ENCODE data around the gene PIKFYVE. TPM values are rescaled to one million over a fixed set of nuclear protein-coding genes. Genes with fewer than 3 reads are reported as not detected.
"Not testable (repeated sequence)": the region's sequence is repeated elsewhere in the genome, so short reads cannot be mapped to it uniquely, and the experiment has no call there.

PIKFYVE gene
- total RNA-seq, 1 experiment from 2014 or later: 20.9 TPM

DNA sequence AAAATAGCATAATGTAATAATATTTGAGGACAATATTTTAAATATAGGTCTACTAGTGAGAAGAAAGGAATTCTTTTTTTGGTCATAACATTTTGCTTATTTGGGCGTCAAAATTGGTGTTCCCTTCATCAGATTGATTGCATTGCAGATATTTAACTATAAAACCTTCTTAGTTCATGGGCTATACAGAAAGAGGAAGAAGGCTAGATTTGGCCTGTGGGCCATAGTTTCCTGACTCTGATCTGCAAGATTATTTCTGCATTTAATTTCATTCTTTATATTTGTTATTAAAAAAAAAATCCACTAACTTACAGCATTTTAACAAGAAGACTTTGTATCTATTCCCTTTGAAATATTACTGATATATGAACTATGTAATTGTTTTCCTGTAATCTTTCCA lies 31.9 kb downstream of the PIKFYVE start:
- no peak for DNase-seq (ENCODE audit: low read depth)

DNA sequence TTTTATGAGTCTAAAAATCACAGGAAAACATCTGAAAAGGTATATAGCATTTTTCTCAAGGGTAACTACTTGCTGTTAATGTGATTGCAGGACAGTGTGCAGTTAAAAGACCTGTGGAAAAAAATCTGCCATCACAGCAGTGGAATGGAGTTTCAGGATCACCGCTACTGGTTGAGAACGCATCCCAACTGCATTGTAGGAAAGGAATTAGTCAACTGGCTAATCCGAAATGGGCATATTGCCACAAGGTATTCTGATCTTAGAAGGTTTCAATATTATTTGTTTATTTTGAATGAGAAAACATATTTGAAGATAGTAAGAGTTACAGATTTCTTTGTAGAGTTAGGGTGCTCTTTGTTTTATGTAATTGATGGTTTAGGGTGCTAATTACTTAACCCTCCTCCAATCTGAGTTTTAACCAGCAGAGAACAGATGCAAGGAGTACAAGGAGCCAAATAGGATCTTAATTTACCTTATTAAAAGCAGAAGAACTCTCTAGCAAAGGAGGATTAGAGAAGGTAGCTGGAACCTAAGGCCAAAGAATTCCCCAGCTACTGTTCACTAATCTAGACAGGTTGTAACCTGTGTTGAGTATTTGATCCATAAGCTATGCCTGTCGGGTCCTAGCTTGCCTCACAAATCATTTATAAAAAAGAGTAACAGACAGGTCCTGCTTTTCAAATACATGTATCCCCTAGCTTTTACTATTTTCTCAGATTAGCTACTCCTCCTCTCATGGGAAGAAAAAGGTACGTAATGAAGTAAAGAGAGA lies 35.0 kb downstream of the PIKFYVE start:
- DNase-seq (ENCODE audit: low read depth): no peak

GRCh38 chr2:208304157-208304556 lies 38.1 kb downstream of the PIKFYVE start:
- DNase-seq (ENCODE audit: low read depth): no peak

DNA sequence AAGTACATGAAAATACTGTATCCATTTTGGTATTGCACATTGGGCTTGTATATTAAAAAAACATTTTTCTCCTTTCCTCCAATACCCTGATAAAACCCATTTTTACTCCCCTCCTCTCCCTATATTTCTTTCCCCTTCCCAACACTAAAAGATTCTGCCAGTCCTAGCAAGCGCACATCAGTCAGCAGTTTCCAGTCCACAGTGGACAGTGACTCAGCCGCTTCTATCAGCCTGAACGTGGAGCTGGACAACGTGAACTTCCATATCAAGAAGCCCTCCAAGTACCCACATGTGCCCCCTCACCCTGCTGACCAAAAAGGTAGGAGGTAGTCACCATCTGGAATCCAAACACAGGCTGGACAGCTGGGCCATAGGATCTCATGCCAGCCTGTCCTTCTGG lies 38.6 kb downstream of the PIKFYVE start:
- DNase-seq (ENCODE audit: low read depth): no peak

DNA sequence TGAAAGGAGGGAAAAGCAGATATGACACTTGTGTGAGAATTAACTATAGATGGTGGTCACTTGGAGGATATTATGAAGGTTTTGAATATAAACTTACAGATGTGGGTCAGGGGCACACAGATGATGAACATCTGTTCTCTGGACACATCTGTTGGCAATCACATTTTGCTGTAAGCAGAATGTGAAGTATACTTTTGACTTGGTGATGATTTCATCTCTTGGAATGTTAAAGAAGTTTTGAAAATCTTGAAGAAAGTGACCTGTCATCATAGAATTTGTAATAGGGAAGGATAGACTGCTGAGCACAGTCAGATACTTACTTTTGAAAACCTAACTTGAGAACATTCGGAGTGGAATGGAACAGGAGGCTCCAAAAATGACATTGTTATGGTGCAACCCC lies 40.2 kb downstream of the PIKFYVE start:
- DNase-seq (ENCODE audit: low read depth): no peak

DNA sequence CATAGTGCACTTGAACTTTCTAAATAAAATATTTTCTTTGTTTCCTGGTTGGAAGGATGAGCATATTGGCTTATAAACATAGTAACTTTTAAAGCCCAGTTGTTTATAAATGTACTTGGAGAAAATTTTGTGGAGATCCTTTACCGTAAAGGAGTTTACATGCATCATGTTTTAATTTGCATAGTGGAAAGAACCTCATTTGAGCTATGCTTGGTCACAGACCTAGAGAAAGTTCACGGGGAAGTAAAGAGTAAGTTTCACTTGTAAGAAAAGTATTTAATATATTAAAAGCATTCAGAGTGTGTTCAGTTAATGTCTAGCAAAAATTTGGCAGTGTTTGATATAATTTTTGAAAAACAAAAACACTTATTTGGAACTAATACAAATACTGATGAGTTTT lies 45.3 kb downstream of the PIKFYVE start:
- no peak for DNase-seq (ENCODE audit: low read depth)

DNA sequence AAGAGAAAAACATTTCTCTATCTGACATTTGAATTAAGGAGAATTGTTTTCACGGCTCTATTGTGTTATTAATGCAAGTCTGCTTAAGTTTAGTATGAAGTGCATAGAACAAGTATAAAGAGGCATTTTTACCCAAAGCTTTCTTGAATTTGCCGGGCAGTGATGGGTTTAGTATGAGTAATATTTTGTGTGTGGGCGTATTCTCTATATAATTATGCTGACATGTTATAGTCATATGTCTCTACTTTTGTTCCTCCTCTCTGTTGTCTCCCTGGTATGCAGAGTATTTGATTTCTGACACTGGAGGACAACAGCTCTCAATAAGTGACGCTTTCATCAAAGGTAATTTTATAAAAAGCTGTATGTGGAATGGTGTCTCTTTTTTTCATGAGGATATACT lies 45.9 kb downstream of the PIKFYVE start:
- peak; percentile 1 for DNase-seq (ENCODE audit: low read depth)

DNA sequence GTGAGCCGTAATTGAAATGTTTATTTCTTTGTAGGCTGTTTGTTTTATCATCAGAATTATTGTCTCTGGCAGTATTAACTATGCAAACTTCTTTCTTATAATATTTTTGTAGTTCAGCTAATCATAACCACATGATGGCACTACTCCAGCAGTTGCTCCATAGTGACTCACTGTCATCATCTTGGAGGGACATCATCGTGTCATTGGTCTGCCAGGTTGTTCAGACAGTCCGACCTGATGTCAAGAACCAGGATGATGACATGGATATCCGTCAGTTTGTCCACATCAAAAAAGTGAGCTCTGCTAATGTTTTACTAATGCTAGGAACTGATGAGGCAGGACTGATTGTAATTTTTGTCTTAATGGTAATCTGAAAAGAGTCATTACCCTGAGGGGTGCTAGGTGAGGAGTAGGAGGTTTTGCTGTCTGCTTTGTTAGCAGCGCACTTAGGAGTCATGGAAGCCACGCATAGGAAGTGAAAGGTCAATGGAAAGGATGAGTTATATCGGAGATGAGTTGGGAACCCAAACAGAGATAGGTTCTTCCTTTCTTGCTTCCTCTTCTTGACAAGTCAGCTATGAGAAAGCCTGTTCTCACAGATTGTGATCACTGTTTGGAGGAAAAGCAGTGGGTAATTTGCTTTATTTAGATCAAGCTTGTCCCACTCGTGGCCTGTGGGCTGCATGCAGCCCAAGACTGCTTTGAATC lies 49.2 kb downstream of the PIKFYVE start:
- peak; percentile 35 for DNase-seq (ENCODE audit: low read depth)

- no peak for DNase-seq (ENCODE audit: low read depth)
Measured at GRCh38 chr2:208318127-208318526, 52.1 kb downstream of the PIKFYVE start.

- DNase-seq (ENCODE audit: low read depth): no peak
Measured at GRCh38 chr2:208319391-208319790, 53.3 kb downstream of the PIKFYVE start.

- DNase-seq (ENCODE audit: low read depth): peak; percentile 61
Measured at GRCh38 chr2:208320686-208321085, 54.6 kb downstream of the PIKFYVE start.

DNA sequence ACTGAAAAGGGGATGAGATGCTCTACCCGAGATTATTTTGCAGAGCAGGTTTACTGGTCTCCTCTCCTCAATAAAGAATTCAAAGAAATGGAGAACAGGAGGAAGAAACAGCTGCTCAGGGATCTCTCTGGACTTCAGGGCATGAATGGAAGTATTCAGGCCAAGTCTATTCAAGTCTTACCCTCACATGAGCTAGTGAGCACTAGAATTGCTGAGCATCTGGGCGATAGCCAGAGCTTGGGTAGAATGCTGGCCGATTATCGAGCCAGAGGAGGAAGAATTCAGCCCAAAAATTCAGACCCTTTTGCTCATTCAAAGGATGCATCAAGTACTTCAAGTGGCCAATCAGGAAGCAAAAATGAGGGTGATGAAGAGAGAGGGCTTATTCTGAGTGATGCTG lies 60.0 kb downstream of the PIKFYVE start:
- no peak for DNase-seq (ENCODE audit: low read depth)

DNA sequence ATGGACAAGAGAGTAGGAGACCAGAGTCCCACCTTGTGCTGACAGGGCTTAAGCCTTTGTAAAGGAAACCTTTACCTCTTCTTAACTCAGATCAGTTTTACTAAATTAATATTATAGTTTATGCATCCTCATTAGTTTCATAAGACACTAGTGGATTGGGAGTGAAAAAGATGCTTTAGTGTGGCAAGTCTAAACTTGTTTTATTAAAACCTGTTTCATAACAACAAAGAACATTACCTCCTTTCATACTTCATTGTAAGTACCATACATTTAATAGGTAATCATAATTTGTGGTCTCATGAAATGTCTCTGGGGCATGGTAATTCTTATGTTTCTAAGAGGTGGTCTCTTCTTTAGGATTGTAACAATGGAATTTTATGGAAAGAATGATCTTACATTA lies 63.4 kb downstream of the PIKFYVE start:
- DNase-seq (ENCODE audit: low read depth): no peak

DNA sequence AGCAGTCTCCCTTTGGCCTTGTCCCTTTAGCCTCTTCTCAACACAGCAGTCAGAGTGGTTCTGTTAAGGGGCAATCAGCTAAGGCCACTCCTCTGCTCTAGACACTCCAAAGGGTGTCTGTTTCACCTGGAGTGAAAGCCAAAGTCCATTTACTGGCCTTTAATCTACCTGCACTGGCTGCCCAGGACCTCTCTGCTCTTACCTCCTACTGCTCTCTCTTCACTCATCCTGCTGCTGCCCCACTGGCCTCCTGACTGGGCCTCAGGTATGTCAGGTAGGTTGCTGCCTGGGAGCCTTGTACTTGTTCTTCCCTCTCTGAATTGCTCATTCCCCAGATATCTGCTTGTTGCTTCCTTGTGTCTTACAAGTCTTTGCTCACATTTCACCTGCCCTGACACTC lies 68.2 kb downstream of the PIKFYVE start:
- no peak for DNase-seq (ENCODE audit: low read depth)

GRCh38 chr2:208346756-208347155 lies 80.7 kb downstream of the PIKFYVE start:
- no peak for DNase-seq (ENCODE audit: low read depth)

DNA sequence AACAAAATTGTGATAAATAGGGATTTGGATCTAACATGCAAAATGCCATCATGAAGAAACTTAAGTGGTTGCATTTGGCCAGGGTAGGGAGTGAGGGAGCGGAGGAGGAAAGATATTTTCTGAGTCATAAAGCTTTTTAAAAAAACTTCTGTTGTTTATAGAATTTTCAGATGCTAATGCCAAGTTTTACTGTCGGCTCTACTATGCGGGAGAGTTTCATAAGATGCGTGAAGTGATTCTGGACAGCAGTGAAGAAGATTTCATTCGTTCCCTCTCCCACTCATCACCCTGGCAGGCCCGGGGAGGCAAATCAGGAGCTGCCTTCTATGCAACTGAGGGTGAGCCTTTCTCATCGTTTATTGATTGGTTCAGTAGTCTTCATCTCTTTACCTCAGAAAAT lies 84.6 kb downstream of the PIKFYVE start:
- DNase-seq (ENCODE audit: low read depth): no peak

DNA sequence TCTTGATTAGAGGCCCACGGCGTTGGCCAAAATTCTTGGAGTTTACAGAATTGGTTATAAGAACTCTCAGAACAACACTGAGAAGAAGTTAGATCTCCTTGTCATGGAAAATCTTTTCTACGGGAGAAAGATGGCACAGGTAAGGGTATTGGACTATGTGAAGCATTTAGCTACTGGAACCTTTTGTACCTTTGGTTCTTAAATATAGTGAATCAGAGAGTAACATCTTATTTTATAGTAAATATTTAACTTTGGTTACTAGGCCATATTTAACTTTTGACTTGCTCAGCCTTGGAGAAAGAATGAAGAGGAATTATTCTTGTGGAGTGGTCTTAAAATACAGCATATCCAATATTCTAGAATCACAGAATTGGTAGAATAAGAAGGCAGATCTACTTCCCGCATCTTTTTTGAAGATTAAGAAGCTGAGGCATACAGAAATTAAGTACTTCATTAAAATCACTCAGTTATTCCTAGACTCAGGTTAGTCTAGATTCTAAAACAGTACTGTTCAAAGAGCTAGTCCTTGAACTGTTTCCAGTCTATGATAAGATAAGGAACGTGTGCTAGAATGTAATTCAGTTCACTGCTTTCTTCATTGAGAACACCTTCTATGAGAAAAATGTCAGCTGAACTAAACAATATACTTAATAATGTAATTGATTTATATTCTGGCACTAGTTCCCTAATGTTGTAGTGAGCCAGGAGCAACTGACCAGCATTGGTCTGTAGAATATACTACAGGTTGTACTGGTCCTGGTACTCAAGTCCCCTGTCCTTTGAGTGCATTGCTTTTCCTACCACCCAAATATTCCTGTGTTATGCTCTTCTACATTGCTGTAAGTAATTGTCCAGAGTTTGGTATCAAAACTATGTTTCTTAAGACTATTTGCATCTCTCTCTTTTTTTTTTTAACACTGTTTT lies 86.9 kb downstream of the PIKFYVE start:
- DNase-seq (ENCODE audit: low read depth): no peak

DNA sequence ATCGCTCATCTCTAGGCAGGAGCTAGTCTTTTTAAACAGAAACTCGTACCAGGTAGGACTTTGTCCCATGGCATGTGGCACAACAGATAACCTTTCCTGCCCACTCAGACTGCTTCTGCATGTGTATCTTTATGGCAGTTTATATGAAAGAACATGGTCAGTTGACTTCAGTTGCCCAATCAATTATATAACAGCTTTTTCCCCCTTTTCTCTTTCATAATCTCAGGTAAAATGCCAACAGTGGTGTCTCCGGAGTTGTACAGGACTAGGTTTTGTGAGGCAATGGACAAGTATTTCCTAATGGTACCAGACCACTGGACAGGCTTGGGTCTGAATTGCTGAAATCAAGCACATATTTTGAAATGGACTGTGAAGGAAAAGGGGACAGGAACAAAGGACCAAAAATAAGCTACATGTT lies 88.9 kb downstream of the PIKFYVE start:
- DNase-seq (ENCODE audit: low read depth): no peak

GRCh38 chr2:208356420-208356819 lies 90.4 kb downstream of the PIKFYVE start:
- DNase-seq (ENCODE audit: low read depth): not testable (repeated sequence)

DNA sequence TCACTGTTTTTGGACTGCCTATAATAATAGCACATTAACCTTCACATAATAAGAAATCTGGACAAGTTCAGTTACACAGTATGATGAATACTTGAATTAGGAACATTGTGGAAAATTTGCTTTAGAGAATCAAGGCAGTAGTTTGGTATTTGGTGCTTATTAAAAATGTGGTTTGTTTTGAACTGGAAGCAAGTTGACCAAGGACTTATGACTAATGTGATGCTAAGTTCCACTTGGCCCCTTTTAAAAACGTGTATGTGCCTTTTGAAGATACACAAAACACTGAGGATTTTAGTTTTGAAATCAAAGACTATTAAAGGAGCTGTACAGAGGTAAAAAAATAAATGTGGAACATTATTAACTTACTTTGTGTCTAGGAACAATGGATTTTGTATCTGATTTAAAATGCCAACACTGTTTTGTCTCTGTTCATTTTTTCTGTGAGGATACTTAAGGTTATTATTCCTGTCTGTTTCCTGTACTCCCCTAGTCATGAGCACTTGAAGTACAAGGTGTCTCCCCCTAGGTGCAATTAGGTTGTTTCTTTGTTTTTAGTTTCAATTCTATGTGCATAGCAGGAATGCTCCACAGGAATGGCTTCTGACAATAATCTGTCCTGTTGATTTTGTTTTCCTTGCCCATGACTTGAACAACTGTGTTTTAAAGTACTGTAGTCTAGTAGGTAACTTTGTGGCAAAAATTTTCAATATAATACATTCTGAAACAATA lies 91.0 kb downstream of the PIKFYVE start:
- peak; percentile 40 for DNase-seq (ENCODE audit: low read depth)

Measured in LHCN-M2 (cell line).